Spleen (tissue), 11 donors: ENCODE measurements around the gene CALCR. TPM values are rescaled to one million over a fixed set of nuclear protein-coding genes. Genes with fewer than 3 reads are reported as not detected.

Experiments
- DNase-seq: peaks from one replicate; pipeline ENCODE4 v3.0.0-alpha.2; 2020
- H3K27ac ChIP-seq, 8 donors: fragments of 200-600 bp; sonication (generic) in 7 of 8; 1 replicate in 4 of 8; 2 replicates in 4 of 8; pipeline versions ENCODE4 v1.5.0 to v1.8.0; 2016 to 2021; ENCODE audit warnings: inconsistent platforms in 4 of 8, mild to moderate bottlenecking in 4 of 8, moderate library complexity in 1 of 8
- H3K27me3 ChIP-seq, 7 donors: fragments of 200-600 bp; sonication (generic) in 6 of 7; replicated peaks in 1 of 7; 1 replicate in 4 of 7; 2 replicates in 3 of 7; pipeline versions ENCODE4 v1.5.0 to v1.8.0; 2016 to 2021; ENCODE audit warnings: inconsistent platforms in 3 of 7, mild to moderate bottlenecking in 1 of 7
- H3K36me3 ChIP-seq, 6 donors: fragments of 200-600 bp; sonication (generic) in 5 of 6; 1 replicate in 4 of 6; 2 replicates in 2 of 6; pipeline versions ENCODE4 v1.5.0 to v1.8.0; 2016 to 2021; ENCODE audit warnings: inconsistent platforms in 2 of 6
- H3K4me1 ChIP-seq, 6 donors: fragments of 200-600 bp; sonication (generic) in 5 of 6; 1 replicate in 3 of 6; 2 replicates in 3 of 6; pipeline versions ENCODE4 v1.5.0 to v1.8.0; 2016 to 2021; ENCODE audit warnings: inconsistent platforms in 3 of 6
- H3K4me3 ChIP-seq, 8 donors: fragments of 200-600 bp; sonication (generic) in 7 of 8; 1 replicate in 4 of 8; 2 replicates in 4 of 8; pipeline versions ENCODE4 v1.5.0 to v1.8.0; 2016 to 2021; ENCODE audit warnings: inconsistent platforms in 4 of 8, mild to moderate bottlenecking in 4 of 8, moderate library complexity in 2 of 8
- H3K9me3 ChIP-seq, 8 donors: fragments of 200-600 bp; sonication (generic) in 7 of 8; 1 replicate in 4 of 8; 2 replicates in 4 of 8; pipeline versions ENCODE4 v1.5.0 to v1.8.0; 2016 to 2021; ENCODE audit warnings: inconsistent platforms in 4 of 8
- POLR2A ChIP-seq, 3 donors: fragments of 450-650 bp; IDR thresholded peaks; one replicate each; pipeline ENCODE4 v1.5.1; 2017; ENCODE audit warnings: antibody characterized with exemption in 3 of 3, mild to moderate bottlenecking in 1 of 3
- POLR2AphosphoS5 ChIP-seq, 3 donors: sonication (generic); formaldehyde crosslinking; IDR thresholded peaks; one replicate each; pipeline ENCODE4 v1.5.1; 2017; ENCODE audit warnings: antibody characterized with exemption in 3 of 3
- intact Hi-C: fragments of 100-400 bp; cut with DNase I; formaldehyde crosslinking; loops from one replicate; pipeline ENCODE4 v1.15.0; 2023; ENCODE audit warnings: low total_unique reads
- microRNA-seq, 3 donors: library from miRNA; unstranded; fragments of <30 nt; microRNA quantifications; one replicate each; pipeline versions ENCODE4 to v1.1.0, GENCODE V29; 2019 to 2020
- polyA plus RNA-seq, 3 donors: library from polyadenylated mRNA; stranded (reverse); fragments of 200-250 nt; gene quantifications; one replicate each; pipeline ENCODE4 v1.2.1, GENCODE V29; 2013
- small RNA-seq, 4 donors: library from RNA; depleted of rRNA; stranded (forward); fragments of <200 nt; gene quantifications; one replicate each; pipeline ENCODE3, GENCODE V24; 2016
- total RNA-seq, 7 donors: library from RNA; depleted of rRNA in 3 of 7; stranded (reverse); fragments of >200 nt in 3 of 7; fragmentation: NEBNext Ultra II Directional in 4 of 7; extraction: Animal tissue kit (Norgen Biotek cat#: 25700) in 4 of 7; gene quantifications; one replicate each; pipeline versions ENCODE4 v1.1.0 to v1.2.1, GENCODE V29; 2016 to 2021
- TF ChIP-seq, protein P1 (sequence below), 11 experiments: fragments of 200-600 bp in 7 of 11; fragments of 450-650 bp in 4 of 11; sonication (generic) in 4 of 11; IDR thresholded peaks in 8 of 11; conservative IDR thresholded peaks in 3 of 11; 1 replicate in 7 of 11; 2 replicates in 4 of 11; pipeline versions ENCODE4 v1.4.0 to v1.8.0; 2016 to 2021; ENCODE audit warnings: antibody characterized with exemption in 11 of 11, inconsistent platforms in 4 of 11, mild to moderate bottlenecking in 1 of 11
- donor health status: healthy with polysubstance abuse.
- donor health status: DM: no; HTN: no; CAD: no; lungs with moderate emphysema.
- donor health status: DM: no; HTN: no; CAD: no.
- donor health status: Bipolar disorder and iron deficiency.
- donor health status: healthy.
- donor health status: DM: no; HTN: no; CAD: no.
- donor health status: DM: yes; HTN: yes; CAD: no.

The CALCR gene
- total and polyA plus RNA-seq, 10 donors = not detected

DNA sequence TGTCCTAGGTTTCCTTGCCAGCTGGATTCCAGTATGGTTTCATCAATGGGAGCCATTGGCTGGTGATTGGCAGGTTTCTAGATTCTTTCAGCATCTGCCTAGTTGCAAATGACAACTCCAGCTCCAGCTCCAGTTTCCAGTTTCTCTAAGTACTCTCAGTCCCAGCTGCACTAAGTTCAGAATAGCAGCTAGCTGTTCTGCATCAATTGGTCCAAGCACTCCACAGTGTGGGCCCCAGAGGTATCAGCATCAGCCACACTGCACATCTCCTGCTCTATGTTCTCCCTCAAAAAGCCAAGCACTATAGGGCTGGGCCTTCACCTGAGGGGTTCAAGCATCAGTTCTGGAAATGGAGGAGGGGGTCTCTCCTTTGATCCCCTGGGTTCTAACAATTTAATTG is 198.9 kb downstream of the CALCR start:
- no peak for DNase-seq
- no peak for TF ChIP-seq POLR2A (IDR thresholded peaks at IDR 0.05)
- TF ChIP-seq POLR2AphosphoS5 (IDR thresholded peaks at IDR 0.05) = no peak
- TF ChIP-seq, protein P1, sequence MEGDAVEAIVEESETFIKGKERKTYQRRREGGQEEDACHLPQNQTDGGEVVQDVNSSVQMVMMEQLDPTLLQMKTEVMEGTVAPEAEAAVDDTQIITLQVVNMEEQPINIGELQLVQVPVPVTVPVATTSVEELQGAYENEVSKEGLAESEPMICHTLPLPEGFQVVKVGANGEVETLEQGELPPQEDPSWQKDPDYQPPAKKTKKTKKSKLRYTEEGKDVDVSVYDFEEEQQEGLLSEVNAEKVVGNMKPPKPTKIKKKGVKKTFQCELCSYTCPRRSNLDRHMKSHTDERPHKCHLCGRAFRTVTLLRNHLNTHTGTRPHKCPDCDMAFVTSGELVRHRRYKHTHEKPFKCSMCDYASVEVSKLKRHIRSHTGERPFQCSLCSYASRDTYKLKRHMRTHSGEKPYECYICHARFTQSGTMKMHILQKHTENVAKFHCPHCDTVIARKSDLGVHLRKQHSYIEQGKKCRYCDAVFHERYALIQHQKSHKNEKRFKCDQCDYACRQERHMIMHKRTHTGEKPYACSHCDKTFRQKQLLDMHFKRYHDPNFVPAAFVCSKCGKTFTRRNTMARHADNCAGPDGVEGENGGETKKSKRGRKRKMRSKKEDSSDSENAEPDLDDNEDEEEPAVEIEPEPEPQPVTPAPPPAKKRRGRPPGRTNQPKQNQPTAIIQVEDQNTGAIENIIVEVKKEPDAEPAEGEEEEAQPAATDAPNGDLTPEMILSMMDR (IDR thresholded peaks at IDR 0.05 in 8 of 11, conservative IDR thresholded peaks at IDR 0.05 in 3 of 11) = no peak
- H3K4me1 ChIP-seq = peaks cover 0 to 9% (median 0%) of the 10 kb centered on the region in 6 donors
- intact Hi-C loops = no loop called here
- peaks cover 0 to 8% (median 0%) of the 10 kb centered on the region in 8 donors for H3K9me3 ChIP-seq
- no peaks in the 10 kb centered on the region for H3K36me3 ChIP-seq
- H3K4me3 ChIP-seq = no peak overlapping the region
- H3K27ac ChIP-seq = no peak overlapping the region
- H3K27me3 ChIP-seq = no peaks in the 10 kb centered on the region

Small RNAs within 50 kb of the gene (microRNA-seq; reads per million reads assigned to microRNA genes)
- gene MIR489 (0.70 to 0.85 (median 0.72) reads per million in 3 donors), gene MIR653 (1.4 to 2.8 (median 1.4) reads per million in 3 donors)

Small RNAs within 50 kb of the gene (small RNA-seq; reads per million reads assigned to genes)
- gene MIR489 (0 to 0.21 (median 0.06) reads per million in 4 donors), gene MIR653 (0 reads per million in 4 donors)
